Measurements from ENCODE around the gene RAB3C.

Gene RAB3C

DNA sequence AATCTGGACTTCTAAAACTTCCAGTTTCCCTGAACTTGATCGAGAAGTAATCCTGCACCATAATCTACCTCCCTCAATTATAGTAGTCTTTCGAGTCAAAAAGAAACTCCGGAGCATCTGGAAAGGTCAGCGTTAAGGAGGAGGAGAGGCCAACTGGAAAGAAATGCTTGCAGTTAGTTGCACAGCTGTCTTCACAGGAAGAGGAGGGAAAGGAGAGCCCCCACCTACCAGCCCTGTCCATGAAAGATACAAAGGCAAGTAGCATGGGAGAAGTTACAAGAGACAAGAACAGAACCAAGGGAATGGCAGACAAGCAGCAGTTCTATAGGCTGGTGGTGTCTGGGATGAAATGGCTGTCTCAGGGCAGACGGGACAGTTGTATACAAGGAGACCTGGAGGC, 170.6 kb downstream of the RAB3C start:
- DNase-seq (ENCODE audit: low read depth) = no peak
- TF ChIP-seq, protein P1, sequence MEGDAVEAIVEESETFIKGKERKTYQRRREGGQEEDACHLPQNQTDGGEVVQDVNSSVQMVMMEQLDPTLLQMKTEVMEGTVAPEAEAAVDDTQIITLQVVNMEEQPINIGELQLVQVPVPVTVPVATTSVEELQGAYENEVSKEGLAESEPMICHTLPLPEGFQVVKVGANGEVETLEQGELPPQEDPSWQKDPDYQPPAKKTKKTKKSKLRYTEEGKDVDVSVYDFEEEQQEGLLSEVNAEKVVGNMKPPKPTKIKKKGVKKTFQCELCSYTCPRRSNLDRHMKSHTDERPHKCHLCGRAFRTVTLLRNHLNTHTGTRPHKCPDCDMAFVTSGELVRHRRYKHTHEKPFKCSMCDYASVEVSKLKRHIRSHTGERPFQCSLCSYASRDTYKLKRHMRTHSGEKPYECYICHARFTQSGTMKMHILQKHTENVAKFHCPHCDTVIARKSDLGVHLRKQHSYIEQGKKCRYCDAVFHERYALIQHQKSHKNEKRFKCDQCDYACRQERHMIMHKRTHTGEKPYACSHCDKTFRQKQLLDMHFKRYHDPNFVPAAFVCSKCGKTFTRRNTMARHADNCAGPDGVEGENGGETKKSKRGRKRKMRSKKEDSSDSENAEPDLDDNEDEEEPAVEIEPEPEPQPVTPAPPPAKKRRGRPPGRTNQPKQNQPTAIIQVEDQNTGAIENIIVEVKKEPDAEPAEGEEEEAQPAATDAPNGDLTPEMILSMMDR (IDR thresholded peaks at IDR 0.05; ENCODE audit: insufficient read depth, low read depth, low read length, missing control alignments) = no peak
- no peak overlapping the region for H3K4me3 ChIP-seq (ENCODE audit: low read length)

DNA sequence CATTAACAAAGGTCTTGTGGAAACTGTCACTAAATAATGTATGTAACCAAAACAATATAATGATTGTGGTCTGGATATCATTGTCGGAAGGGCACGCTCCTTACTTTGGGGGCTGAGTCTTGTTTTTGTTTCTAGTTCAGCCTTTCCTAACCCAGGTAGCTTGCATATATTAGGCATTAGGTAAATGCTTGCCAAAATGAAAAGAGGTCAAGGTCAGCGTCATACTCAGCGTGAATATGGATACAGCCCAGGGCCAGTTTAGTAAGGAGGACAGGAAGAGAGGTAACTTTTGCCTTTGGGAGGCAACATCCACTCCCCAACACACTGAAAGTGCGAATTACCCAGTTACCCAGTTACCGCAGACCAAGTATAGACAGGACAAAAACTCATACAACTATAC, 171.4 kb downstream of the RAB3C start:
- DNase-seq (ENCODE audit: low read depth) = no peak
- no peak overlapping the region for H3K4me3 ChIP-seq (ENCODE audit: low read length)
- TF ChIP-seq, protein P1 (IDR thresholded peaks at IDR 0.05; ENCODE audit: insufficient read depth, low read depth, low read length, missing control alignments) = no peak

DNA sequence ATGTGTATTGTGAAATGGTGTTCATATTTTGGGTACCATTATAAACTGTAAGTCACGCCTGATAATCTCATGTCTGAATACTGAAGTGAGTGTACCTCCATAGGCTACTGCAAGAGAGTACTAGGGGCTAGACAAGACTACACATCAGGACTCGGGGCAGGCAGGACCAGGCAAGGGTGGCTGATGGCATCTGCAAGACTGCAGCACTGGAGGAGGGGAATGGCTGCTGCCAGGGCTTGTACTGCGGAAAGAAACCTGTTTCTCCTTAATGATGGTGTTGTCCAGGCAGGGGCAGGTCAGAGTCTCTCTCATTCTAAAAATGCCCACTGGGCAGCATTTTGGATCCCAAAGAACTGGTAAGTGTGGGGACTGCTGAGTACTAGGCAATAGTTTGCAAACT, 172.5 kb downstream of the RAB3C start:
- H3K4me3 ChIP-seq (ENCODE audit: low read length) = no peak overlapping the region
- DNase-seq (ENCODE audit: low read depth) = no peak
- TF ChIP-seq, protein P1 (IDR thresholded peaks at IDR 0.05; ENCODE audit: insufficient read depth, low read depth, low read length, missing control alignments) = no peak

DNA sequence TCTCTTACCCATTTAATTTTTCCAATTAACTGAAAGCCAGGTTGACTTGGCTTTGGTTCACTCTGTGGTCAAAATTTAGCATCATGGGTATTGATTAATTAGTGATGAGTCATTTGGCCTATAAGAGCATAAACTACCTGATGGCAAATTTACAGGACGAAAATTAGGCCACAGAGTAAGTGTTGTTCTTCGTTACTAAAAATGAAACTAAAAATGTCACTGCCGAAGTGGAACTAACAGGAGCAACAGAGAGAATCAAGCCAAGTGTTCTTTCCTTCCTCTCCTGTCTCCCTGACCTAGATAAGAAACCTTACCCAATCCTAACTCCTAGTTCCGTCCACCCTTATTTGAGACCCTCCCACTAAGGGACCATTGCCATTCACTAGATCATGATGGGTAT, 176.9 kb downstream of the RAB3C start:
- DNase-seq (ENCODE audit: low read depth) = no peak
- TF ChIP-seq, protein P1 (IDR thresholded peaks at IDR 0.05; ENCODE audit: insufficient read depth, low read depth, low read length, missing control alignments) = no peak
- no peak overlapping the region for H3K4me3 ChIP-seq (ENCODE audit: low read length)

DNA sequence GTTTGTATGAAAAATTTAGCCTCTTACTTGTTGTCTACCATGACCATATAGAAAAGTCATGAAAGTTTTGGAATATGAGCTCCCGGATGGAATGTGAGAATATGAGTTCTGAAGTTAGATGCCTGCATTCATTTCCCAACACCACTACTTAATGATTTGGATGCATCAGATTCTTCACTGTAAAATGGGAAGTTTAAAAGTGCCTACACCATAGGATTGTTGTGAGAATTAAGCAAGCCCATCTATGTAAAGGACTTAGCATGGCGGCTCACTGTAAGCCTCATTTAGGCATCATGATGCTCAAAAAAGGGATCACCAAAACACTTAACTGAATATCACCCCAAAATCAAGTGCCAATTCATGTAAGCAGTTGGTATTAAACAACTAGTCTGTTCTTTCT, 177.3 kb downstream of the RAB3C start:
- TF ChIP-seq, protein P1 (IDR thresholded peaks at IDR 0.05; ENCODE audit: insufficient read depth, low read depth, low read length, missing control alignments) = no peak
- DNase-seq (ENCODE audit: low read depth) = no peak
- H3K4me3 ChIP-seq (ENCODE audit: low read length) = no peak overlapping the region

DNA sequence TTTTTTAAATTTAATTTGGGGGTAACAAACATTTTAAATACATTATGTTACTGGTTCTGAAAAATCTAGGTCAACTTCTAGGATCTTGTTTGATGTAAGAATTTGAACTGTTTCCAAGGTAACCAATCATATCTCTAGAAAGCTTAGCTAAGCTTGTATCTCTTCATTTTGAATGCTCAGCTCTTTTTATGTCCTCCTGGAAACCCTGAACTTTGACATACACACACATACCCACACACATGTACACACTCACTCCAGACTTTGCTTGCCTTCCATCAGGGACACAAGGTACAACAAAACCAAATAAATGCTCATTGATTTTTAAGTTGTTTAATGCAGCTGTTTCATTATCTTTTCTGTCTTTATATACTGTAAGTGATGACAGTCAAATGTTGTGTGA, 178.5 kb downstream of the RAB3C start:
- TF ChIP-seq, protein P1 (IDR thresholded peaks at IDR 0.05; ENCODE audit: insufficient read depth, low read depth, low read length, missing control alignments) = no peak
- no peak for DNase-seq (ENCODE audit: low read depth)

DNA sequence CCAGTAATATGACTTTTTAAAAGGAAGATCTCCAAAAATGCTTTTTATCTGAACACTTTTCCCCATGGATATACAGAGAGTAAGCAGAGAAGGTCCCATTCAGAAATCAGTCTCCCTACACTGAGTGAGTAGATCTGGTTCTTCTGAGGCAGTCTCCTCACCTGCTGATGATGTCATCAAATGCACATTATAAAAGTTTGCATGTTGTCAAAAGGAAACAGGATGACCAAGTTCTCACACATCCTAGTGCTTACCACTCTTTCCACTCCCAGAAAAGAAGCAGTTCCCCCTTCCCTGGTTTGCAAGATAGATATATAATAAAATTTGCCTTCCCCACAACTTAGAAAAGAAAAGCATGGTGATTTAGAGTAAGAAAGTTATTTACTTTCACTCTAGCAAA, 180.5 kb downstream of the RAB3C start:
- TF ChIP-seq, protein P1 (IDR thresholded peaks at IDR 0.05; ENCODE audit: insufficient read depth, low read depth, low read length, missing control alignments) = no peak
- no peak for DNase-seq (ENCODE audit: low read depth)
- no peak overlapping the region for H3K4me3 ChIP-seq (ENCODE audit: low read length)

More for the DNA sequence above, 178.5 kb downstream of the RAB3C start:
- H3K4me3 ChIP-seq (ENCODE audit: low read length) = no peak overlapping the region

Data from epithelial cell of esophagus (primary cell).